Choroid plexus epithelial cell (primary cell): ENCODE results near the gene GALNT17.
A peak's percentile ranks its signal among the peaks of the same experiment; 100 is the strongest.

Experiments
- DNase-seq: peaks from one replicate; pipeline ENCODE4 v3.0.0-alpha.2; 2010; ENCODE audit warnings: low read depth
- H3K4me3 ChIP-seq: 2 replicates; pipeline ENCODE4 v1.5.1; 2011; ENCODE audit warnings: low read depth, mild to moderate bottlenecking, control low read depth, low read length, moderate library complexity
- CTCF ChIP-seq: conservative IDR thresholded peaks from 2 replicates; pipeline ENCODE4 v1.5.1; 2011; ENCODE audit warnings: low read depth, mild to moderate bottlenecking, control low read depth, inconsistent platforms, low read length, moderate library complexity

GALNT17 gene

DNA sequence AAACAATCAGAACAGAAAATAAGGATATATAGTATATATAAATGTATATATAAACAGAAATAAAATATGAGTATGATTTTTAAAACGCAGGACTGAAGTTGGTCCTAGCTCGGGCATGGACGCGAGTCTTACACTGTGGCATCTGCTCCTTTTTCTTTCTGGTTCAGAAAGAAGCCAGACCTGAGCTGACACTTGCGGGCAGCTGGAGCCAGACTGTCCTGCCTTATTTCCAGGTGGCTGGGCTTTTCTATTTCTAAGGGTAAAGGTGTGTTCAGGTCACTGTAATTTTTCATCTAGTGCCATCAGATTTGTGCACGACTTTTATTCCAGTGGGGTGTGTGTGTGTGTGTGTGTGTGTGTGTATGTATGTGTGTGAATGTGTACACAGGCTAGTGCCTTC is 166.4 kb downstream of the GALNT17 start:
- no peak overlapping the region for H3K4me3 ChIP-seq
- no peak for DNase-seq
- no peak for TF ChIP-seq CTCF

DNA sequence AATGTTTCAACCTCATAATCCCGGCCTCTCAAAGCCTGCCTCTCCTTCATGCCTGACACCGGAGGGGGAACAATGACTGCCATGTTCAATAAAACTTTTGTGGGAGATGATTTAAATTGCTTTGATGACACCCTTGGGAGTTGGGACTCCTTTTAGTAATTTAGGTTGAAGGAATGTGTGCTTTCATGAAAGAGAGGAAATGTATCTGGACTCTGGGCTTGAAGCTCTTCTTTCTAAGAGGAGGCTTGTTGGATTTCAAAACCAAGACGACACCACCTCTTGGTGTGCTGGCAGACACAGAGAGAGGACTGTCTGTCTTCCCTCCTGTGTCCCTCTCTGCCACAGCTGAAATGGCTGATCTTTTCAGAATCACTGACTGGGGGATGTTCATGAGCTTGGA is 168.1 kb downstream of the GALNT17 start:
- no peak for DNase-seq
- no peak overlapping the region for H3K4me3 ChIP-seq
- no peak for TF ChIP-seq CTCF

DNA sequence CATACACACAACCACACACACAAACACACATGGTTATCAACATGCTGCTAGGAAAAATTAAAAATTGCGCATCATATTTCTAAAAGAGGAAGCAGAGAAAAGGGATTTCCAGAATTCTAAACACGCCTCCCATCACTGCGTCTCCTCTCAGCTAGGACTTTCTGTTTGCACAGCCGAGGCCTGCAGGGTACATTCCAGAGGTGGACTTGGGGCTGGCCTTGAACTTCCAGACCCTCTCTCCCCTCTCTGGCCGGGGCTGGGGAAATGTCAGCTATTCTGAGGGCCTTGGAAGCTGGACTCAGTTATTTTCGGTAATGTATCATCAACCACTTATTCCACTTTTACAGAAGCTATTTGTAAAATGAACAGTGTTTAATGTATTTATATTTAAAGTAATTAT is 168.7 kb downstream of the GALNT17 start:
- DNase-seq = no peak
- no peak for TF ChIP-seq CTCF
- H3K4me3 ChIP-seq = no peak overlapping the region

DNA sequence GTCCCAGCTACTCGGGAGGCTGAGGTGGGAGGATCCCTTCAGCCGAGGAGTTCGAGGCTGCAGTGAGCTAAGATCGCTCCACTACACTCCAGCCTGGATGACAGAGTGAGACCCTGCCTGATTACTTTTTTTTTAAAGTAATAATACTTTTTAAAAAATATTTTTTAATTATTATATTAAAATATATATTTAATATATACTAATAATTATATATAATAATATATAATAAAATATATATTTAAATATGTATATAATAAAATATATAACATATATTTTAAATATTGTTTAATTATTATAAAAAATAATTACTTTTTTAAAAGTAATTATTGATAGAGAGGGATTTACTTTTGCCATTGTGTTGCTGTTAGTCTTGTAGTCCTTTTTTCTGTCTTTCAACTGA is 169.2 kb downstream of the GALNT17 start:
- H3K4me3 ChIP-seq = no peak overlapping the region
- TF ChIP-seq CTCF = no peak
- no peak for DNase-seq

- no peak overlapping the region for H3K4me3 ChIP-seq
- DNase-seq = peak; percentile 8
- no peak for TF ChIP-seq CTCF
Measured at GRCh38 chr7:71303566-71303965, 171.6 kb downstream of the GALNT17 start.

DNA sequence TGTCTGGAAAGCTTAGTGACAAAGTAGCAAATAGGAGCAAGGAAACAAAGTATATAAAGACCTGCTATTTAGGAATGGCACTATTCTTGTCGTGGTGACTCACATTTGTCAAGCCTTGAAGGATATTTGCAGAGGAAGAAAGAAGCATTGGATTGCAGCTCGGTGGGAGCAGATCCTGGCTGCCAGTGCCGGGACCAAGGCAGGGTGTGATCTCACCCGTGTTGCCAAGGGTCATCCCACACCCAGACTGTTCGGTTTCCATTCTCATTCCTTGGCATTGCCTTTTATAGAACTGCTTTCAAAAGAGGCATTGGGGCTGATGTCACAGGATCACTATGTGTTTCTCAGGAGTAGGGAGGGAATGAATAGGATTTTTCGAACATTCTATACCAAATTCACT is 176.2 kb downstream of the GALNT17 start:
- no peak for TF ChIP-seq CTCF
- H3K4me3 ChIP-seq = no peak overlapping the region
- peak; percentile 7 for DNase-seq

GRCh38 chr7:71311576-71311975 is 179.6 kb downstream of the GALNT17 start:
- no peak for DNase-seq
- no peak for TF ChIP-seq CTCF
- no peak overlapping the region for H3K4me3 ChIP-seq
